ENCODE data around the gene SLC35E2B. TPM values are rescaled to one million over a fixed set of nuclear protein-coding genes. Genes with fewer than 3 reads are reported as not detected.

SLC35E2B gene
- total and polyA plus RNA-seq, 2 of the 8 experiments (the other 6 are each of a cell fraction or from before 2014, with no cell fraction given) = 25.9 to 46.7 TPM

DNA sequence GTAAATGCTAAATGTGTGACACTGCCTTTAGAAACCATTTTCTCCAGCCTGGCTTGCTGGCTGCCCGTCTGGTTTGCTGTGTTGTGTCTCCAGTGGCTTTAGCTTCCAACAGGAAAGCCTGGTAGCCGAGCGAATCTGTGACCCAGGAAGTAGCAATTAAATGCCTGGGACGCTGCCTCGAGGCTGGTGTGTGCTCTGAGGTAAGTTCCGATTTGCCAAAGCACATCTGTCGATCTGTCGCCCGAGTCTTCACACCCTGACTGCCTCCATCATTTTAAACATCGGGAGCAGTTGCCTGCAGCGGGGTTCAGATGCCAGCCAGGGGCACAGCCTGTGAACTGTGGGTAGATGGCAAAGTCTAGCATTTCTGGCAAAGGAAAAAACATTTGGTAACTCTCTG is 75.1 kb downstream of the SLC35E2B start:
- DNase-seq (ENCODE audit: low read depth in 1 of 2, low spot score in 2 of 2) = no peak
- Histone ChIP-seq H3K27me3 (replicated peaks in 1 of 4; ENCODE audit: control insufficient read depth in 3 of 4, extremely low read depth in 1 of 4, insufficient read depth in 3 of 4, low read length in 3 of 4) (no peaks in the 10 kb centered on the region; a peak in 1 of 7 replicates), H3K14ac (ENCODE audit: insufficient read length) (no peak overlapping the region), H3K23ac (ENCODE audit: insufficient read length) (no peak overlapping the region), H3K4me3 (ENCODE audit: extremely low read depth in 1 of 4, insufficient read depth in 2 of 4, low read depth in 3 of 4, low read length in 4 of 4) (no peak overlapping the region), H3K4me2 (ENCODE audit: insufficient read depth in 1 of 2, low read depth in 2 of 2, low read length in 2 of 2) (no peak overlapping the region; a peak in 1 of 4 replicates), H4K8ac (ENCODE audit: extremely low read depth, insufficient read depth, low read length) (no peak overlapping the region), H3K9ac (replicated peaks in 1 of 4; ENCODE audit: extremely low read depth in 1 of 4, low read depth in 3 of 4, low read length in 3 of 4) (no peak overlapping the region), H2BK12ac (ENCODE audit: low read depth, low read length) (no peak overlapping the region), H2AFZ (ENCODE audit: low read length) (no peak overlapping the region), H4K20me1 (replicated peaks in 1 of 2; ENCODE audit: control insufficient read depth in 1 of 2, insufficient read depth in 2 of 2, low read length in 2 of 2) (peaks cover 6 to 25% of the 10 kb centered on the region in 2 experiments), H2AK5ac (ENCODE audit: low read depth, low read length) (no peak overlapping the region), H2BK120ac (replicated peaks; ENCODE audit: low read depth, low read length) (no peak overlapping the region), H2BK5ac (ENCODE audit: low read depth, low read length) (no peak overlapping the region), H3K56ac (replicated peaks; ENCODE audit: insufficient read length, low read depth, low read length) (no peak overlapping the region), H2BK15ac (ENCODE audit: low read length) (no peak overlapping the region), H3K4ac (replicated peaks; ENCODE audit: insufficient read length, low read depth, low read length) (no peak overlapping the region), H3K36me3 (ENCODE audit: control insufficient read depth in 2 of 4, insufficient read depth in 4 of 4, low read length in 3 of 4) (no peaks in the 10 kb centered on the region), H3K4me1 (replicated peaks in 1 of 4; ENCODE audit: control insufficient read depth in 3 of 4, insufficient read depth in 4 of 4, low read length in 3 of 4) (peaks cover 0 to 13% (median 5%) of the 10 kb centered on the region in 4 experiments; a peak in 5 of 7 replicates), H4K5ac (ENCODE audit: insufficient read length, low read depth, low read length) (no peak overlapping the region), H3K79me1 (ENCODE audit: low read depth, low read length) (peaks cover 3% of the 10 kb centered on the region), H3K18ac (ENCODE audit: extremely low read depth, low read length) (no peak overlapping the region), H3K23me2 (ENCODE audit: low read depth, low read length) (peaks cover 6% of the 10 kb centered on the region; the same call in 1 of the 2 replicates), H4K91ac (replicated peaks; ENCODE audit: insufficient read length, low read length) (no peak overlapping the region), H2BK20ac (ENCODE audit: low read length) (no peak overlapping the region), H3K79me2 (ENCODE audit: control insufficient read depth in 1 of 2, insufficient read depth in 2 of 2, low read length in 2 of 2) (peaks cover 0 to 13% of the 10 kb centered on the region in 2 experiments; a peak in 2 of 4 replicates), H3K27ac (ENCODE audit: low read depth, low read length) (no peak overlapping the region), H3K9me3 (ENCODE audit: insufficient read depth in 2 of 2, low read depth in 1 of 2, low read length in 1 of 2) (no peaks in the 10 kb centered on the region)
- POLR2A ChIA-PET (ENCODE audit: partially characterized antibody) = interaction anchor here (4.6 kb wide), 1 partner anchor 13 kb away, joined by 34 read pairs; the partner anchor contains the start of gene MMP23B
- TF ChIP-seq, protein P1, sequence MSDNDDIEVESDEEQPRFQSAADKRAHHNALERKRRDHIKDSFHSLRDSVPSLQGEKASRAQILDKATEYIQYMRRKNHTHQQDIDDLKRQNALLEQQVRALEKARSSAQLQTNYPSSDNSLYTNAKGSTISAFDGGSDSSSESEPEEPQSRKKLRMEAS (IDR thresholded peaks at IDR 0.05) = no peak
- TF ChIP-seq HDAC6 (IDR thresholded peaks at IDR 0.05; ENCODE audit: low read depth, low read length) (no peak), RFX5 (IDR thresholded peaks at IDR 0.05; ENCODE audit: borderline replicate concordance, low read depth, low read length) (no peak), SP4 (IDR thresholded peaks at IDR 0.05; ENCODE audit: low read length) (no peak), SIN3A (conservative IDR thresholded peaks at IDR 0.05 in 1 of 2, IDR thresholded peaks at IDR 0.05 in 1 of 2; ENCODE audit: low read depth in 1 of 2, low read length in 2 of 2) (no peak), NRF1 (IDR thresholded peaks at IDR 0.05; ENCODE audit: low read depth, low read length) (no peak)
- no peak for FAIRE-seq
- CTCF ChIA-PET (ENCODE audit: partially characterized antibody) = interaction anchor here (1.2 to 1.4 kb wide), 2 partner anchors 67 to 71 kb away, joined by 3 to 4 read pairs; no protein-coding TSS in a partner anchor
- 95% methylated on average over 11 of the region's 11 CpGs; no CpG with 5 or more reads in 1 of the 2 experiments for WGBS, 2 experiments (ENCODE audit: extremely low coverage in 1 of 2, insufficient coverage in 1 of 2, insufficient read length in 1 of 2, insufficient replicate concordance in 2 of 2, low coverage in 1 of 2, low lambda C conversion rate in 2 of 2, missing lambda C conversion rate in 1 of 2)

Measured in H1 (cell line).